Measurements from ENCODE around the gene PFDN4. TPM values are rescaled to one million over a fixed set of nuclear protein-coding genes. Genes with fewer than 3 reads are reported as not detected.

The PFDN4 gene
- total and polyA plus RNA-seq, 2 of the 13 experiments (the other 11 are each of a cell fraction or from before 2014, with no cell fraction given): 59.8 to 227 TPM

DNA sequence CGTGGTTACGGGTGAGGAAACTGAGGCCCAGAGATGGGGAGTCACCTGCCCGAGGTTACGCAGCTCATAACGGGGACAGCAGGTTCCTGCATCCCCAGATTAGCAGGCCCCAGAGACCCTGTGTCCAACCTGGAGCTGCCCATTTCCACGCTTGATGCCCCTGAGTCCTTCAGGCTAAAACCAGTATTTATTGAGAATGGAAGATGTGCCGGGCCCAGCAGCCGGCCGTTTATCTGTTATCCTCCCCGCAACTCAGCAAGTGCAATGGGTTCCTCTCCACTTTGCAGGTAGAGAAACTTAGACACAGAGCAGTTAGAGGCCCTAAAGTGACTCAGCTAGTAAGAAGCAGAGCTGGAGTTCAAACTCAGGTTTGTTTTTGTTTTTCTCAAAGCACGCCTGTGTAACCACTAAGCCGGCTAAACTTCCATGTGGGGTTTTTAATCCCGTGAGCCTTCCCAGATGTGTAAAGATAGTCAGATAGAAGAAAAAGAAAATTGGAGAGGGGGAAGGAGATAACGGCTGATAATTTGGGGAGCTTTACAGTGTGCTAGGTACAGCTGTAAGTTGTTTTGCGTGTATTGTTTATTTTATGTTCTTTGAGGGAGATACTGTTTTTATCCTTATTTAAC, 775 bp downstream of the PFDN4 start (continued):
- no peak for TF ChIP-seq HMGA1 (CRISPR knock-in tag; conservative IDR thresholded peaks at IDR 0.05)
- 0 out of 2 replicates have a peak, but pooled peaks have one; percentile 42 for TF ChIP-seq MTA3 (CRISPR knock-in tag; IDR thresholded peaks at IDR 0.05)
- 0 out of 2 replicates have a peak, but pooled peaks have one; percentile 18 for TF ChIP-seq MAF1 (CRISPR knock-in tag; IDR thresholded peaks at IDR 0.05; ENCODE audit: borderline replicate concordance)
- TF ChIP-seq EEA1 (CRISPR knock-in tag; IDR thresholded peaks at IDR 0.05; ENCODE audit: borderline replicate concordance): peak; percentile 22; the same call in 1 of the 2 replicates
- 0 out of 2 replicates have a peak, but pooled peaks have one; percentile 1 for TF ChIP-seq SIN3A (IDR thresholded peaks at IDR 0.05; ENCODE audit: borderline replicate concordance, low read depth, low read length)
- TF ChIP-seq SRSF9 (IDR thresholded peaks at IDR 0.05; ENCODE audit: borderline replicate concordance, insufficient read depth, low read depth, low read length, poor library complexity, severe bottlenecking): no peak
- TF ChIP-seq ZMYM3 (CRISPR knock-in tag; IDR thresholded peaks at IDR 0.05): peak; percentile 30; the same call in 1 of the 2 replicates
- TF ChIP-seq NFIB (CRISPR knock-in tag; IDR thresholded peaks at IDR 0.05; ENCODE audit: borderline replicate concordance): no peak
- TF ChIP-seq, protein P1, sequence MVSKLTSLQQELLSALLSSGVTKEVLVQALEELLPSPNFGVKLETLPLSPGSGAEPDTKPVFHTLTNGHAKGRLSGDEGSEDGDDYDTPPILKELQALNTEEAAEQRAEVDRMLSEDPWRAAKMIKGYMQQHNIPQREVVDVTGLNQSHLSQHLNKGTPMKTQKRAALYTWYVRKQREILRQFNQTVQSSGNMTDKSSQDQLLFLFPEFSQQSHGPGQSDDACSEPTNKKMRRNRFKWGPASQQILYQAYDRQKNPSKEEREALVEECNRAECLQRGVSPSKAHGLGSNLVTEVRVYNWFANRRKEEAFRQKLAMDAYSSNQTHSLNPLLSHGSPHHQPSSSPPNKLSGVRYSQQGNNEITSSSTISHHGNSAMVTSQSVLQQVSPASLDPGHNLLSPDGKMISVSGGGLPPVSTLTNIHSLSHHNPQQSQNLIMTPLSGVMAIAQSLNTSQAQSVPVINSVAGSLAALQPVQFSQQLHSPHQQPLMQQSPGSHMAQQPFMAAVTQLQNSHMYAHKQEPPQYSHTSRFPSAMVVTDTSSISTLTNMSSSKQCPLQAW (CRISPR knock-in tag; IDR thresholded peaks at IDR 0.05): no peak; the same call in 1 of the 2 replicates
- TF ChIP-seq STAG1 (CRISPR knock-in tag; IDR thresholded peaks at IDR 0.05): peak; percentile 5; the same call in 1 of the 2 replicates
- TF ChIP-seq, protein P2, sequence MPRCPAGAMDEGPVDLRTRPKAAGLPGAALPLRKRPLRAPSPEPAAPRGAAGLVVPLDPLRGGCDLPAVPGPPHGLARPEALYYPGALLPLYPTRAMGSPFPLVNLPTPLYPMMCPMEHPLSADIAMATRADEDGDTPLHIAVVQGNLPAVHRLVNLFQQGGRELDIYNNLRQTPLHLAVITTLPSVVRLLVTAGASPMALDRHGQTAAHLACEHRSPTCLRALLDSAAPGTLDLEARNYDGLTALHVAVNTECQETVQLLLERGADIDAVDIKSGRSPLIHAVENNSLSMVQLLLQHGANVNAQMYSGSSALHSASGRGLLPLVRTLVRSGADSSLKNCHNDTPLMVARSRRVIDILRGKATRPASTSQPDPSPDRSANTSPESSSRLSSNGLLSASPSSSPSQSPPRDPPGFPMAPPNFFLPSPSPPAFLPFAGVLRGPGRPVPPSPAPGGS (CRISPR knock-in tag; IDR thresholded peaks at IDR 0.05): 0 out of 2 replicates have a peak, but pooled peaks have one; percentile 15
- TF ChIP-seq ZNF605 (CRISPR knock-in tag; IDR thresholded peaks at IDR 0.05): peak; percentile 77; the same call in 1 of the 2 replicates
- TF ChIP-seq ZKSCAN5 (CRISPR knock-in tag; IDR thresholded peaks at IDR 0.05): no peak
- 0 out of 2 replicates have a peak, but pooled peaks have one; percentile 3 for TF ChIP-seq ZBTB7B (CRISPR knock-in tag; IDR thresholded peaks at IDR 0.05)
- TF ChIP-seq, protein P3, sequence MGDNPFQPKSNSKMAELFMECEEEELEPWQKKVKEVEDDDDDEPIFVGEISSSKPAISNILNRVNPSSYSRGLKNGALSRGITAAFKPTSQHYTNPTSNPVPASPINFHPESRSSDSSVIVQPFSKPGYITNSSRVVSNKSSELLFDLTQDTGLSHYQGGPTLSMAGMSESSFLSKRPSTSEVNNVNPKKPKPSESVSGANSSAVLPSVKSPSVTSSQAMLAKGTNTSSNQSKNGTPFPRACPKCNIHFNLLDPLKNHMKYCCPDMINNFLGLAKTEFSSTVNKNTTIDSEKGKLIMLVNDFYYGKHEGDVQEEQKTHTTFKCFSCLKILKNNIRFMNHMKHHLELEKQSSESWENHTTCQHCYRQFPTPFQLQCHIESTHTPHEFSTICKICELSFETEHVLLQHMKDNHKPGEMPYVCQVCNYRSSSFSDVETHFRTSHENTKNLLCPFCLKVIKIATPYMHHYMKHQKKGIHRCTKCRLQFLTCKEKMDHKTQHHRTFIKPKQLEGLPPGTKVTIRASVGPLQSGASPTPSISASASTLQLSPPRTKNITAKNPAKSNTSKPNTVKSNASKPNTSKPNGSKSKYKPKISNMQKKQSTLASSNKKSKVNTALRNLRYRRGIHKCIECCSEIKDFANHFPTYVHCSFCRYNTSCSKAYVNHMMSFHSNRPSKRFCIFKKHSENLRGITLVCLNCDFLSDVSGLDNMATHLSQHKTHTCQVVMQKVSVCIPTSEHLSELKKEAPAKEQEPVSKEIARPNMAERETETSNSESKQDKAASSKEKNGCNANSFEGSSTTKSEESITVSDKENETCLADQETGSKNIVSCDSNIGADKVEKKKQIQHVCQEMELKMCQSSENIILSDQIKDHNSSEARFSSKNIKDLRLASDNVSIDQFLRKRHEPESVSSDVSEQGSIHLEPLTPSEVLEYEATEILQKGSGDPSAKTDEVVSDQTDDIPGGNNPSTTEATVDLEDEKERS (CRISPR knock-in tag; IDR thresholded peaks at IDR 0.05): 0 out of 2 replicates have a peak, but pooled peaks have one; percentile 49
- TF ChIP-seq, protein P4, sequence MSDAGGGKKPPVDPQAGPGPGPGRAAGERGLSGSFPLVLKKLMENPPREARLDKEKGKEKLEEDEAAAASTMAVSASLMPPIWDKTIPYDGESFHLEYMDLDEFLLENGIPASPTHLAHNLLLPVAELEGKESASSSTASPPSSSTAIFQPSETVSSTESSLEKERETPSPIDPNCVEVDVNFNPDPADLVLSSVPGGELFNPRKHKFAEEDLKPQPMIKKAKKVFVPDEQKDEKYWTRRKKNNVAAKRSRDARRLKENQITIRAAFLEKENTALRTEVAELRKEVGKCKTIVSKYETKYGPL (CRISPR knock-in tag; IDR thresholded peaks at IDR 0.05): no peak
- TF ChIP-seq, protein P5, sequence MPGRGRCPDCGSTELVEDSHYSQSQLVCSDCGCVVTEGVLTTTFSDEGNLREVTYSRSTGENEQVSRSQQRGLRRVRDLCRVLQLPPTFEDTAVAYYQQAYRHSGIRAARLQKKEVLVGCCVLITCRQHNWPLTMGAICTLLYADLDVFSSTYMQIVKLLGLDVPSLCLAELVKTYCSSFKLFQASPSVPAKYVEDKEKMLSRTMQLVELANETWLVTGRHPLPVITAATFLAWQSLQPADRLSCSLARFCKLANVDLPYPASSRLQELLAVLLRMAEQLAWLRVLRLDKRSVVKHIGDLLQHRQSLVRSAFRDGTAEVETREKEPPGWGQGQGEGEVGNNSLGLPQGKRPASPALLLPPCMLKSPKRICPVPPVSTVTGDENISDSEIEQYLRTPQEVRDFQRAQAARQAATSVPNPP (CRISPR knock-in tag; IDR thresholded peaks at IDR 0.05): peak; percentile 25; the same call in 1 of the 2 replicates
- TF ChIP-seq FOSL1 (CRISPR knock-in tag; IDR thresholded peaks at IDR 0.05; ENCODE audit: borderline replicate concordance): 0 out of 2 replicates have a peak, but pooled peaks have one; percentile 35
- no peak for TF ChIP-seq ELF4 (CRISPR knock-in tag; IDR thresholded peaks at IDR 0.05; ENCODE audit: borderline replicate concordance)
- TF ChIP-seq, protein P6, sequence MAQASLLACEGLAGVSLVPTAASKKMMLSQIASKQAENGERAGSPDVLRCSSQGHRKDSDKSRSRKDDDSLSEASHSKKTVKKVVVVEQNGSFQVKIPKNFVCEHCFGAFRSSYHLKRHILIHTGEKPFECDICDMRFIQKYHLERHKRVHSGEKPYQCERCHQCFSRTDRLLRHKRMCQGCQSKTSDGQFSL (CRISPR knock-in tag; IDR thresholded peaks at IDR 0.05): 0 out of 2 replicates have a peak, but pooled peaks have one; percentile 35
